Stimulated activated CD4-positive, alpha-beta T cell treated with anti-CD3 and anti-CD28 coated beads, Interleukin-1b, Interleukin-23, amount 100 ng/mL, for 4 hours (primary cell): ENCODE data around the gene ISG15.
A peak's percentile ranks its signal among the peaks of the same experiment; 100 is the strongest.
"Not testable (repeated sequence)": the region's sequence is repeated elsewhere in the genome, so short reads cannot be mapped to it uniquely, and the experiment has no call there.

Source experiments
- DNase-seq, 2 donors: peaks; one replicate each; pipeline ENCODE4 v3.0.0-alpha.2; 2020; ENCODE audit warnings: low read depth in 2 of 2

Gene ISG15

GRCh38 chr1:975365-975764, 37.9 kb upstream of the ISG15 start:
- no peak for DNase-seq

- peak; percentile 59 to 61 for DNase-seq
Measured at GRCh38 chr1:975896-976683, 37.2 kb upstream of the ISG15 start.

GRCh38 chr1:976791-977190, 36.5 kb upstream of the ISG15 start:
- DNase-seq: not testable (repeated sequence)

GRCh38 chr1:978069-978834, 35.0 kb upstream of the ISG15 start:
- DNase-seq: no peak

- no peak for DNase-seq
Measured at GRCh38 chr1:978835-979743, 34.2 kb upstream of the ISG15 start.

GRCh38 chr1:979744-980072, 33.6 kb upstream of the ISG15 start:
- no peak for DNase-seq

GRCh38 chr1:980137-980571, 33.1 kb upstream of the ISG15 start:
- no peak for DNase-seq

GRCh38 chr1:980602-981395, 32.5 kb upstream of the ISG15 start:
- DNase-seq: no peak

- no peak for DNase-seq
Measured at GRCh38 chr1:981491-981954, 31.8 kb upstream of the ISG15 start.

- no peak for DNase-seq
Measured at GRCh38 chr1:981955-982558, 31.2 kb upstream of the ISG15 start, which contains the start of gene PERM1. Gene PERM1, minus strand, starts transcription at chr1:982093. Its CDS starts 1,064 bp downstream, at chr1:981029.

- DNase-seq: no peak
Measured at GRCh38 chr1:982765-983436, 30.4 kb upstream of the ISG15 start.

GRCh38 chr1:983798-984475, 29.4 kb upstream of the ISG15 start:
- DNase-seq: peak; percentile 60

- DNase-seq: no peak
Measured at GRCh38 chr1:984476-984814, 28.9 kb upstream of the ISG15 start.

- DNase-seq: no peak
Measured at GRCh38 chr1:985126-985525, 28.2 kb upstream of the ISG15 start.

GRCh38 chr1:988061-988460, 25.2 kb upstream of the ISG15 start:
- not testable (repeated sequence) for DNase-seq

GRCh38 chr1:991275-991674, 22.0 kb upstream of the ISG15 start:
- DNase-seq: not testable (repeated sequence)

- DNase-seq: no peak
Measured at GRCh38 chr1:991895-992294, 21.4 kb upstream of the ISG15 start.

- no peak for DNase-seq
Measured at GRCh38 chr1:992362-992761, 20.9 kb upstream of the ISG15 start.

GRCh38 chr1:993379-993995, 19.8 kb upstream of the ISG15 start:
- DNase-seq: no peak
